Astrocyte (in vitro differentiated cells and primary cell): ENCODE data around the gene LY86. TPM values are rescaled to one million over a fixed set of nuclear protein-coding genes. Genes with fewer than 3 reads are reported as not detected.

ENCODE experiments used
- DNase-seq: peaks from one replicate; pipeline ENCODE4 v3.0.0-alpha.2; 2010; ENCODE audit warnings: low read depth
- FAIRE-seq: peaks from 2 replicates; lab custom pipeline; 2011; peaks lifted over from hg19 to GRCh38; lab: Jason Lieb, UNC
- H2AFZ ChIP-seq: 2 replicates; pipeline ENCODE4 v1.6.0; 2012; ENCODE audit warnings: low read depth, low read length, inconsistent platforms
- H3K27ac ChIP-seq: 2 replicates; pipeline ENCODE4 v1.5.1; 2011; ENCODE audit warnings: low read depth, low read length, inconsistent platforms
- H3K27me3 ChIP-seq: 2 replicates; pipeline ENCODE4 v1.6.0; 2011; ENCODE audit warnings: low read length, inconsistent platforms; ENCODE audit not compliant: insufficient read depth
- H3K36me3 ChIP-seq: 2 replicates; pipeline ENCODE4 v1.5.1; 2011; ENCODE audit warnings: low read length, inconsistent platforms; ENCODE audit not compliant: insufficient read depth
- H3K4me1 ChIP-seq: 2 replicates; pipeline ENCODE4 v1.5.1; 2011; ENCODE audit warnings: low read length, inconsistent platforms; ENCODE audit not compliant: insufficient read depth
- H3K4me2 ChIP-seq: 2 replicates; pipeline ENCODE4 v1.6.0; 2012; ENCODE audit warnings: low read length, inconsistent platforms
- H3K4me3 ChIP-seq: 2 replicates; pipeline ENCODE4 v1.5.1; 2011; ENCODE audit warnings: low read depth, mild to moderate bottlenecking, low read length, inconsistent platforms; ENCODE audit not compliant: insufficient read depth
- H3K79me2 ChIP-seq: 2 replicates; pipeline ENCODE4 v1.6.0; 2012; ENCODE audit warnings: mild to moderate bottlenecking, low read length, inconsistent platforms; ENCODE audit not compliant: insufficient read depth
- H3K9ac ChIP-seq: 2 replicates; pipeline ENCODE4 v1.6.0; 2012; ENCODE audit warnings: mild to moderate bottlenecking, low read length, inconsistent platforms
- H3K9me3 ChIP-seq: 2 replicates; pipeline ENCODE4 v1.5.1; 2012; ENCODE audit warnings: low read depth, mild to moderate bottlenecking, low read length, inconsistent platforms; ENCODE audit not compliant: insufficient read depth
- H4K20me1 ChIP-seq: 2 replicates; pipeline ENCODE4 v1.6.0; 2012; ENCODE audit warnings: low read length, inconsistent platforms; ENCODE audit not compliant: insufficient read depth
- H3K27ac Mint-ChIP-seq: one replicate; pipeline ENCODE4 v1.8.0; 2021; ENCODE audit warnings: mild to moderate bottlenecking, mixed read lengths; ENCODE audit not compliant: unreplicated experiment
- H3K27me3 Mint-ChIP-seq: one replicate; pipeline ENCODE4 v1.8.0; 2021; ENCODE audit warnings: low read depth, mixed read lengths; ENCODE audit not compliant: unreplicated experiment
- H3K36me3 Mint-ChIP-seq: one replicate; pipeline ENCODE4 v1.8.0; 2021; ENCODE audit warnings: low read depth, mixed read lengths; ENCODE audit not compliant: unreplicated experiment
- H3K4me1 Mint-ChIP-seq: one replicate; pipeline ENCODE4 v1.8.0; 2021; ENCODE audit warnings: low read depth, mixed read lengths; ENCODE audit not compliant: unreplicated experiment
- H3K4me3 Mint-ChIP-seq: one replicate; pipeline ENCODE4 v1.8.0; 2021; ENCODE audit warnings: mild to moderate bottlenecking, moderate library complexity, mixed read lengths; ENCODE audit not compliant: unreplicated experiment
- H3K9me3 Mint-ChIP-seq: one replicate; pipeline ENCODE4 v1.8.0; 2021; ENCODE audit warnings: mild to moderate bottlenecking, mixed read lengths; ENCODE audit not compliant: unreplicated experiment
- CTCF ChIP-seq: IDR thresholded peaks from 2 replicates; pipeline ENCODE4 v1.5.1; 2011; ENCODE audit warnings: low read depth, mild to moderate bottlenecking, inconsistent platforms, low read length, moderate library complexity; ENCODE audit not compliant: insufficient read depth
- EZH2 ChIP-seq: IDR thresholded peaks from 2 replicates; pipeline ENCODE4 v1.6.1; 2012; ENCODE audit warnings: mild to moderate bottlenecking, low read length, inconsistent platforms; ENCODE audit not compliant: insufficient read depth
- total RNA-seq: library from RNA; stranded (reverse); gene quantifications from 2 replicates; pipeline ENCODE4 v1.2.1, GENCODE V29; 2021

The LY86 gene
- total RNA-seq, 1 donor from 2014 or later: not detected

- H3K4me1 ChIP-seq: no peaks in the 10 kb centered on the region
- no peak overlapping the region for H3K9ac ChIP-seq
- Mint-ChIP-seq H3K27ac (no peak overlapping the region), H3K4me1 (no peaks in the 10 kb centered on the region), H3K9me3 (peaks cover 2% of the 10 kb centered on the region), H3K27me3 (peaks cover 7% of the 10 kb centered on the region), H3K4me3 (no peak overlapping the region), H3K36me3 (no peaks in the 10 kb centered on the region)
- no peak overlapping the region for H3K4me2 ChIP-seq
- no peak for FAIRE-seq
- no peaks in the 10 kb centered on the region for H3K79me2 ChIP-seq
- H2AFZ ChIP-seq: no peak overlapping the region
- no peaks in the 10 kb centered on the region for H3K27me3 ChIP-seq
- H4K20me1 ChIP-seq: no peaks in the 10 kb centered on the region
- DNase-seq: no peak
- no peaks in the 10 kb centered on the region for H3K9me3 ChIP-seq
- TF ChIP-seq EZH2 (no peak), CTCF (no peak)
- no peak overlapping the region for H3K27ac ChIP-seq
- H3K36me3 ChIP-seq: no peaks in the 10 kb centered on the region
- no peak overlapping the region for H3K4me3 ChIP-seq
Observed at GRCh38 chr6:6646859-6647258, 58.3 kb downstream of the LY86 start.

- Histone ChIP-seq H3K27me3 (no peaks in the 10 kb centered on the region), H3K4me1 (no peaks in the 10 kb centered on the region), H3K27ac (no peak overlapping the region), H3K79me2 (no peaks in the 10 kb centered on the region), H3K9ac (no peak overlapping the region), H3K4me3 (no peak overlapping the region), H3K4me2 (no peak overlapping the region), H3K36me3 (no peaks in the 10 kb centered on the region), H2AFZ (no peak overlapping the region), H3K9me3 (no peaks in the 10 kb centered on the region), H4K20me1 (no peaks in the 10 kb centered on the region)
- TF ChIP-seq CTCF: no peak
- no peak for TF ChIP-seq EZH2
- FAIRE-seq: no peak
- peaks cover 3% of the 10 kb centered on the region for H3K4me1 Mint-ChIP-seq
- H3K36me3 Mint-ChIP-seq: no peaks in the 10 kb centered on the region
- H3K9me3 Mint-ChIP-seq: peaks cover 2% of the 10 kb centered on the region
- DNase-seq: no peak
- peaks cover 4% of the 10 kb centered on the region for H3K27me3 Mint-ChIP-seq
- no peak overlapping the region for H3K27ac Mint-ChIP-seq
- H3K4me3 Mint-ChIP-seq: no peak overlapping the region
Observed at GRCh38 chr6:6648692-6649343, 60.3 kb downstream of the LY86 start.

GRCh38 chr6:6649824-6650349 is 61.4 kb downstream of the LY86 start:
- Histone ChIP-seq H3K27me3 (no peaks in the 10 kb centered on the region), H3K36me3 (no peaks in the 10 kb centered on the region), H3K9me3 (no peaks in the 10 kb centered on the region), H4K20me1 (no peaks in the 10 kb centered on the region), H2AFZ (no peak overlapping the region), H3K9ac (no peak overlapping the region), H3K79me2 (no peaks in the 10 kb centered on the region), H3K27ac (no peak overlapping the region), H3K4me2 (no peak overlapping the region), H3K4me3 (no peak overlapping the region), H3K4me1 (no peaks in the 10 kb centered on the region)
- H3K4me3 Mint-ChIP-seq: no peak overlapping the region
- TF ChIP-seq EZH2 (no peak), CTCF (no peak)
- H3K27ac Mint-ChIP-seq: no peak overlapping the region
- no peaks in the 10 kb centered on the region for H3K36me3 Mint-ChIP-seq
- peaks cover 8% of the 10 kb centered on the region for H3K4me1 Mint-ChIP-seq
- FAIRE-seq (no peak), DNase-seq (no peak)
- peaks cover 2% of the 10 kb centered on the region for H3K9me3 Mint-ChIP-seq
- peaks cover 4% of the 10 kb centered on the region for H3K27me3 Mint-ChIP-seq
